Fibroblast of skin of abdomen (primary cell): ENCODE data around the gene CDKAL1.
"Not testable (repeated sequence)": the region's sequence is repeated elsewhere in the genome, so short reads cannot be mapped to it uniquely, and the experiment has no call there.

ENCODE experiments used
- DNase-seq: peaks from one replicate; pipeline ENCODE4 v3.0.0-alpha.2; 2013

Gene CDKAL1

GRCh38 chr6:21083708-21084107, 549.5 kb downstream of the CDKAL1 start:
- DNase-seq = no peak

GRCh38 chr6:21084656-21085055, 550.4 kb downstream of the CDKAL1 start:
- DNase-seq = peak; percentile 52

DNA sequence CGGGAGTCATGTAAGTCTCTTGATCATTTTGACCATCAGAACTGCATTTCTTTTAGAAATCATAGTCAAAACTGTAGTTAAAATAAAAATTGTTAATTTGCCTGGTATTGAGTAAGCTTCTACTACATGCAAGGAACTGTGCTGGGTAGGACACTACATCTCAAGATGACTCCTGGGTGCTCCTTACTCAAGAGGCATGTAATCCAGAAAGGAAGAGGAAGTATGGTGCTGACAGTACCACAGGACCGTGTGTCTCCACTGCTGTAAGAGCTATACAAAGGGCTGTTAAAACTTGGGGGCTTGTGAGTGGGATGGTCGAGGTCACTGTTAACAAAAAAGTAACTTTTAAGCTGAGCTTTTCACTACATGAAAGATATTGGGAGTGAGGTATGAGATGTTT, 551.0 kb downstream of the CDKAL1 start:
- no peak for DNase-seq

DNA sequence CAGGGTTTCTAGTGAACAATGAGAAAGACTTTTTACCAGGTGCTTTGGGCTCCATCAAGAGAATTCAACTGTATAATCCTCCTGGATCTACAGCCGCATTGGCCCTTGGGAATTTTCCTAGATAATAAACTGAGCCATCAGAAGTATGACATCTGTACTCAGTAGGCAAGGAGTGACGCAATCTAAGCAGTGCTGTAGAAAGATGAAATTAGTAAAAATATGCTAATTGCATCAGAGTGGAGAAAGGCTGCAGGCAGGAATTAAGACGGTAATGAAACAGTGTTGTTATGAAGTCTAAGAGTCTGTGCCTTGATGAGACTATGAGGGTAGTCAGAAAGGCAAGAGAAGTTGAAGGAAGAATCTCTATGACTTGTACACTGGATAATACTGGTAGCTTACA, 551.4 kb downstream of the CDKAL1 start:
- DNase-seq = no peak

GRCh38 chr6:21087188-21087587, 552.9 kb downstream of the CDKAL1 start:
- no peak for DNase-seq

- no peak for DNase-seq
Observed at GRCh38 chr6:21091411-21091810, 557.2 kb downstream of the CDKAL1 start.

DNA sequence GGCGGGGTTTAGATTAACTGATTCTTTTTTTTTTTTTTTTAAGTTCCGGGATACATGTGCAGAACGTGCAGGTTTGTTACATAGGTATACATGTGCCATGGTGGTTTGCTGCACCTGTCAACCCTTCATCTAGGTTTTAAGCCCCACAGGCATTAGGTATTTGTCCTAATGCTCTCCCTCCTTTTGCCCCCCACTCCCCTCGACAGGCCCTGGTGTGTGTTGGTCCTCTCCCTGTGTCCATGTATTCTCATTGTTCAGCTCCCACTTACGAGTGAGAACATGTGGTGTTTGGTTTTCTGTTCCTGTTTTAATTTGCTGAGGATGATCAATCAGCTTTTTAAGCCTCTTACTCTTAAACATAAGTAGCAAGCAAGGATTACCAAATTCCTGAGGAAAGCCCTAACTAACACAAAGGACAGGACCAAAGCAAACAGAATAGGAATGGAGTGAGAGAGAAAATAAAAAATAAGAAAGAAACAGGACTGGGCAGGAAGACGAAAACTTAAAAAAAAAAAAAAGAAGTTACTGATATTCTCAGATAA, 558.0 kb downstream of the CDKAL1 start:
- DNase-seq = not testable (repeated sequence)

- DNase-seq = no peak
Observed at GRCh38 chr6:21095462-21095861, 561.2 kb downstream of the CDKAL1 start.

DNA sequence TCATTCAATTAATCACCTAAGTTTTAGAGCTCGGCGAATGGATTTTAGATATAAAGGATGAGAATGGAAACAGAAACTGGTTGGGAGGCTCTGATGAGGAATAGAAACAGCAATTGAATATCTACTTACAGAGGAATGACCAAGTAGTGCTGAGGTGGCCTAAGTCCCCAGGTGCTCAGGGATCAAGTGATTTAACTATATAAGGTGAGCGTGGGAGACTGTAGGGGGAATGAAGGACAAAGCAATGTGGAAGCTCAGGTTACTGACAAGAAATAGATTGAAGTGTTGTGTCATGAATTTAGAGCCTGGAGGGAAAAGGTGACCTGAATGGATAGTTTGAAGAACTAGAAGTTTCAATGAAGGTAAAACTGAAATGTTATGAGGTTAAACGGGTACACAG, 563.9 kb downstream of the CDKAL1 start:
- no peak for DNase-seq

GRCh38 chr6:21098744-21099143, 564.5 kb downstream of the CDKAL1 start:
- DNase-seq = no peak

DNA sequence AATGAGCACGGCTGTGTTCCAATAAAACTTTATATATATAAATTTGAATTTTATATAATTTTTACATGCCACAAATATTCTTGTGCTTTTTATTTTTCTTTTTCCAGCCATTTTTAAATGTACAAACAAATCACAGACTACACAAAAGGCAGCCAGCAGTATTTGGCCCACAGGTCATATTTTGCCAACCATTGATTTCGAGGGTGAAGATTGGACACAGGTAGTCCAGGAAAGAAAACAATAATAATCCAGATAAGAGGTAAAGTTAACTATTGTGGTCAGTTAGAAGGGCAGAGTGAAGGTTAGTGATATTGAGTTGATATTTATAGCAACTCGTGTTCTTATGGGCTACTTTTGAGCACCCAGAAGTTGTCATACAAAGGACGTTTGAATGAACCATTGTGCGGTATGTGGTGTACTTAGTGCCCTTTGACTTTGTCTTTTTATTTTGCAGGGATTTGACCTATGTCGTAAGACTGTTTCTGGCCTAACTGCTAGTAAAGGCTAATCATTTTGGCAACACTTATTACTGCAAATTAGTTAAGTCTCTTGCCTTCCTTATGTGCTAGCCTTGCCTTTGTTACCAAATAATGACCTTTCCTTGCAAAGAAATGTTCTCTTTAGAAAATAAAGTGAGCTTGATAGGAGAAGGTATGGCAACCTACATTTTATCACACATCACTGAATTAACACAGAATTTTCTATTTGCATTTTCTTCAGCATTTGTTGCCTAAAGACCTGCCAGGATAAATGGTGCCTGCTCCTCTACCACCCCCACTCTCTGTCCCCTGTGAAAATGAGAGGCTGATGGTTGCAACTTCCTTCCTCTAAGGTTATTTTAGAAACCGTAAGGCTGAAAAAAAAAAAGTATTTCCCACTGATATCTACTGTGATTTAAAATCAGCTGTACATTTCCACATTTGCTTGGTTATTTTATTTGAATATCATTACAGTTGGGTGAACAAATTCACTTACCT, 565.4 kb downstream of the CDKAL1 start:
- no peak for DNase-seq

- no peak for DNase-seq
Observed at GRCh38 chr6:21100991-21101390, 566.7 kb downstream of the CDKAL1 start.

DNA sequence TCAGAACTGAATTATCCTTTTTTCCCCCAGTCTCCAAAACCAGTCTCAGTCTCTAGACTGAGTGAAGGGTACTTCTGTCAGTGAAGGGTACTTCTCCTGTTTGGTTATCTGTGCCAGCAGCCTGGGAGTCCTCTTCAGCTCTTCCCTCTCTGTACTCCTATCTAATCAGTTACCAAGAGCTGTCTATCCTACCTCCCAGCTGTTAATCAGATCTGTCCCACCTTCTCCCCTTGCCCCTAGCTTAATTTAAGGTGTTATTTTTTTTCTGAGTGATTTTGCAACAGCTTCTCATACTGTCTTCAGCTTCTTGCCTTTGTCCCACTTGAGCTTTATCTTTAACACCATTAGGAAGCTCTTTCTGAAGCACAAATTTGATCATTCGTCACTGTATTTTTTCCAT, 567.4 kb downstream of the CDKAL1 start:
- no peak for DNase-seq

DNA sequence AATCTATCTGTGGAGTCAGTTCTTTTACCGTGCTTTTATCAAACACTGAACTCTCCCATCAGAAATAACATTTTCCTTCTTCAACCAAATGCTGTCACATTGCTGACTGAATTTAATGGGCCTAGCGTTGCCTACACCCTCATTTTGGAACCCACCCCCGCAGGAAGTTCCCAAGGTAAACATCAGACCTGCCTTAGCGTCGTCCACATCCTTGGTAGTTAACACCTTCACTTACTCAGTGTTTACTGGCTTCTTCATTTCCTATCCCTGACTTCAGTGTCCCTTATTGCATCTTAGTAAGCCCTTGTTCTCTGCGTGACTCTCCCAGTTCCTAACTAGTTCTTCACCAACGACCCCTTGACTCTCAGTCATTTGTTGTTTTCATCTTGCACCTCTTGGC, 567.9 kb downstream of the CDKAL1 start:
- DNase-seq = no peak

GRCh38 chr6:21102624-21103023, 568.4 kb downstream of the CDKAL1 start:
- DNase-seq = no peak

DNA sequence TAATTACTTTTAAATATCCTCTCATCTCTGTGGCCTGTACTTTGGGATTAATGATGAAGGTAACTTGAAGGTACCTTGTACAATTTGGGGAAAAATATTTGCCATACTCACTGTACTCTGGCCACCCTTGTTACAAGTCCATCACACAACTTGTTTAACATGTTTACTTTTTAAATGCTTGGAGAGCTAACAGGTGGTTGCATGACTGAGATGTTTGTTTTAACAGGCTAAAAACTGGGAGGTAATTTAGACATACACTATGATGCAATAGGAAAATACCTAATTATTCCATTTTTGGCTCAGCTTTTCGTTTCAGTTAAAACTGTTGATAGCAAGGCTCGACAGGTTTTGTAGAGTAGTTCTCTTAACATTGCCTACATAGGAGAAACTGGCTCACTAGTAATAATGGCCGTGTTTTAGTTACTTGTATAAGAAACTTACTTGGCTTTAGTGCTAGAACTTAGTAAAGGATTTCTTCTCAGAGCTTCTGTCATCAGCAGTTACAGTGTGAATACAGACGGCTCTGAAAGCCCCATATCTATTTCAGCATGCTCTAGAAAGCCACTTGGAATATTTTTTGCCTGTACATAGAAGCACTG, 569.5 kb downstream of the CDKAL1 start:
- DNase-seq = no peak

- no peak for DNase-seq
Observed at GRCh38 chr6:21104288-21104687, 570.0 kb downstream of the CDKAL1 start.

GRCh38 chr6:21107796-21108195, 573.5 kb downstream of the CDKAL1 start:
- no peak for DNase-seq

GRCh38 chr6:21109391-21110178, 575.3 kb downstream of the CDKAL1 start:
- peak; percentile 93 for DNase-seq

DNA sequence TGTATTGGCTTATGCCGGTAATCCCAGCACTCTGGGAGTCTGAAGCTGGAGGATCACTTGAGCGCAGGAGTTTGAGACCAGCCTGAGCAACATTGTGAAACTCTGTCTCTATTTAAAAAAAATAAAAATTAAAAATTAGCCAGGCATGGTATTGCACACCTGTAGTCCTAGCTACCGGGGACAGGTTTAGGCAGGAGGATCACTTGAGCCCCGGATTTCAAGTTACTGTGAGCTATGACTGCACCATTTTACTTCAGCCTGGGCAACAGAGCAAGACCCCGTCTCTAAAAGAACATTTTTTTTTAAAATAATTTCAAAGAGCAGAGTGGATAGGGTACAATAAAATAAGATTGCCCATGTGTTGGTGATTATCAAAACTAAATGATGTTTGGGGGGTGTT, 576.4 kb downstream of the CDKAL1 start:
- no peak for DNase-seq

DNA sequence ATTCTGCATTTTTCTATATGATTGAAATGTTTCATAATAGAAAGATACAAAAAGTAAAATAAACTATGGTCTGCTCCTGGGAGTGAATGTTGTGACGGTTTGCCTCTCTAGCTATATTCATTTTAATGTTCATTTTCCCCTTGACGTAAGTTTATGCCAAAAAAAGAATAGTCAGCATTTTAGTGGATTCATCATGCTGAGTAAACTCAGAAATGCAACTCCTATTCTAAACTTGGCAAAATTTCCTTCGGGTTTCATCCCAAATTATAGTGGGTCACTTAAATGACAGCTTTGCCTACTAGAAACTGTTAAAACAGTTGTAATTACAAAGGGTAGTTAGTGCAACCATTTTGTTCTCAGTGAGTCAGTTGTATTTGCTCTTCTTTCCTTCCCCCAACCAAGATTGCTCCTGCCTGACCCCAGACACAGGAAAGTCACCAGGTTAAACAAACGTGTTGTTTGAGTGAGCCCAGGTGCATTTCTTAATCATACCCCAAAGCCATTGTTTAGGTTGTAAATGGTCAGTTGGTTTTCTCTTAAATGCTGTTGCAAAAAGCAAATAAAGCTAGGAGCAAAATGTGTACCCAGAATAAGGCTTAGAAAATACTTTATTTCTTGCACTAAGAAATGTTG, 577.0 kb downstream of the CDKAL1 start:
- no peak for DNase-seq

DNA sequence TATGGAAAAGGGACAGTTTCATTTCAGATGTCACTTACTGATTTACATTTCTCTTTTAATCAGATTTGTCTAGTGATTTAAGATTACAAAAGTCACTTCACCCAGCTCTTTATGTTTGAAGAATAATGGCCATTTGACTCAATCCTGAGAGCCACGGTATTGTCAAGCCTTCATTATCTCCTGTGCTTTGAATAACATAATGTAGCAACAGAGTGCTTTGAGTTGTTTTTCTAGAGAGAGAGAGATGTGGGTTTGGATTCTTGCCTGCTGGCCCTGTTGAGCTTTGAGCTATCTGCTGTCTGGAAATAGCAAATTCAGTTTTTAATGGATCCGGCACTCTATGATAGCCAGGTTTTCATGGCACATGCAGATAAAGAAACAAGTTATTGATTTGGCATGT, 580.9 kb downstream of the CDKAL1 start:
- peak; percentile 58 for DNase-seq
